PC-9 (cell line): Measurements from ENCODE around the gene PCDHGA4. TPM values are rescaled to one million over a fixed set of nuclear protein-coding genes. Genes with fewer than 3 reads are reported as not detected.
"Not testable (repeated sequence)": the region's sequence is repeated elsewhere in the genome, so short reads cannot be mapped to it uniquely, and the experiment has no call there.

Source experiments
- BruUV-seq: library from RNA; stranded (reverse); fragments of 400-500 nt; replicated peaks from 2 replicates; lab custom pipeline; 2021; lab: Mats Ljungman, UMichigan
- CTCF ChIA-PET: fragments of 300-600 bp; sonication (Branson Sonifier 250); formaldehyde crosslinking; loops from one replicate; lab custom pipeline; 2022; ENCODE audit warnings: antibody characterized with exemption; lab: Charles Lee
- POLR2A ChIA-PET: fragments of 300-600 bp; sonication (Branson Sonifier 250); formaldehyde crosslinking; loops from one replicate; lab custom pipeline; 2022; ENCODE audit warnings: antibody characterized with exemption; ENCODE audit not compliant: unreplicated experiment; lab: Charles Lee
- DNase-seq, 2 experiments: peaks; one replicate each; pipeline versions ENCODE4 v3.0.0 to v3.0.0-alpha.2; 2015 to 2022; ENCODE audit warnings: mixed read lengths in 1 of 2
- H2AFZ ChIP-seq: fragments of 200-600 bp; sonication (generic); 2 replicates; pipeline ENCODE4 v1.8.1; 2017; ENCODE audit warnings: antibody characterized with exemption
- H3F3A ChIP-seq: fragments of 200-600 bp; sonication (generic); 2 replicates; pipeline ENCODE4 v1.8.1; 2017; ENCODE audit warnings: antibody characterized with exemption, mild to moderate bottlenecking, low read depth; ENCODE audit not compliant: insufficient read depth
- H3K27ac ChIP-seq: fragments of 200-600 bp; sonication (generic); 2 replicates; pipeline ENCODE4 v1.6.1; 2016; ENCODE audit warnings: mixed run types
- H3K27me3 ChIP-seq: fragments of 200-600 bp; sonication (generic); 2 replicates; pipeline ENCODE4 v1.6.1; 2016; ENCODE audit warnings: low read depth, mixed run types; ENCODE audit not compliant: insufficient read depth
- H3K36me3 ChIP-seq: fragments of 200-600 bp; sonication (generic); 2 replicates; pipeline ENCODE4 v1.6.1; 2016; ENCODE audit warnings: low read depth, mixed run types
- H3K4me1 ChIP-seq: fragments of 200-600 bp; sonication (generic); replicated peaks from 2 replicates; pipeline ENCODE4 v1.6.1; 2016; ENCODE audit warnings: mixed run types; ENCODE audit not compliant: insufficient read depth
- H3K4me2 ChIP-seq: fragments of 200-600 bp; sonication (generic); 2 replicates; pipeline ENCODE4 v1.6.1; 2017; ENCODE audit warnings: mixed run types
- H3K4me3 ChIP-seq: fragments of 200-600 bp; sonication (generic); 2 replicates; pipeline ENCODE4 v1.6.1; 2016; ENCODE audit warnings: mixed run types
- H3K79me2 ChIP-seq: fragments of 200-600 bp; sonication (generic); 2 replicates; pipeline ENCODE4 v1.6.1; 2017; ENCODE audit warnings: low read depth, mixed run types
- H3K9me2 ChIP-seq: fragments of 200-600 bp; sonication (generic); 2 replicates; pipeline ENCODE4 v1.8.1; 2017; ENCODE audit warnings: mild to moderate bottlenecking; ENCODE audit not compliant: insufficient read depth
- H3K9me3 ChIP-seq: fragments of 200-600 bp; sonication (generic); 2 replicates; pipeline ENCODE4 v1.8.1; 2016; ENCODE audit warnings: low read depth; ENCODE audit not compliant: insufficient read depth
- H4K20me1 ChIP-seq: fragments of 200-600 bp; sonication (generic); 2 replicates; pipeline ENCODE4 v1.8.1; 2017; ENCODE audit not compliant: insufficient read depth
- EZH2 ChIP-seq: fragments of 200-600 bp; sonication (generic); IDR thresholded peaks from 2 replicates; pipeline ENCODE4 v1.8.0; 2017; ENCODE audit warnings: antibody characterized with exemption, low read depth
- intact Hi-C: fragments of 100-400 bp; cut with micrococcal nuclease; formaldehyde crosslinking; loops from one replicate; pipeline ENCODE4 v1.10.0; 2022; ENCODE audit not compliant: unreplicated experiment
- total RNA-seq: library from RNA; stranded (reverse); gene quantifications from 2 replicates; pipeline ENCODE4 v1.2.3, GENCODE V29; 2021
- TF ChIP-seq, protein P1 (sequence below): fragments of 200-600 bp; sonication (generic); conservative IDR thresholded peaks from 2 replicates; pipeline ENCODE4 v1.6.1; 2017; ENCODE audit warnings: mixed run types, antibody characterized with exemption, mild to moderate bottlenecking, moderate library complexity

The PCDHGA4 gene
- total RNA-seq, 1 experiment from 2014 or later, result not detected

DNA sequence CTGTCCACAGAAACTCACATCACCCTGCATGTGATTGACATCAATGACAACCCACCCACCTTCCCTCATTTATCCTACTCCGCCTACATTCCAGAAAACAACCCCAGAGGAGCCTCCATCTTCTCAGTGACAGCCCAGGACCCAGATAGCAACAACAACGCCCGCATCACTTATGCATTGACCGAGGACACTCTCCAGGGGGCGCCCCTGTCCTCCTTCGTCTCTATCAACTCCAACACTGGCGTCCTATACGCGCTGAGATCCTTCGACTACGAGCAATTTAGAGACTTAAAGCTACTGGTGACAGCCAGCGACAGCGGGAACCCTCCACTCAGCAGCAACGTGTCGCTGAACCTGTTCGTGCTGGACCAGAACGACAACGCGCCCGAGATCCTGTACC is 9.5 kb upstream of the PCDHGA4 start:
- Histone ChIP-seq H3K4me1 (no peaks in the 10 kb centered on the region), H3F3A (no peaks in the 10 kb centered on the region), H3K9me2 (no peaks in the 10 kb centered on the region), H3K4me2 (no peak overlapping the region), H3K9me3 (peaks cover 4% of the 10 kb centered on the region; the same call in 1 of the 2 replicates), H3K27me3 (no peaks in the 10 kb centered on the region), H3K4me3 (no peak overlapping the region), H3K27ac (no peak overlapping the region), H2AFZ (no peak overlapping the region), H4K20me1 (no peaks in the 10 kb centered on the region), H3K36me3 (no peaks in the 10 kb centered on the region), H3K79me2 (no peaks in the 10 kb centered on the region)
- ChIA-PET POLR2A (no interaction called here), CTCF (no interaction called here)
- BruUV-seq, result no TSS peak
- TF ChIP-seq EZH2, result no peak
- TF ChIP-seq, protein P1, sequence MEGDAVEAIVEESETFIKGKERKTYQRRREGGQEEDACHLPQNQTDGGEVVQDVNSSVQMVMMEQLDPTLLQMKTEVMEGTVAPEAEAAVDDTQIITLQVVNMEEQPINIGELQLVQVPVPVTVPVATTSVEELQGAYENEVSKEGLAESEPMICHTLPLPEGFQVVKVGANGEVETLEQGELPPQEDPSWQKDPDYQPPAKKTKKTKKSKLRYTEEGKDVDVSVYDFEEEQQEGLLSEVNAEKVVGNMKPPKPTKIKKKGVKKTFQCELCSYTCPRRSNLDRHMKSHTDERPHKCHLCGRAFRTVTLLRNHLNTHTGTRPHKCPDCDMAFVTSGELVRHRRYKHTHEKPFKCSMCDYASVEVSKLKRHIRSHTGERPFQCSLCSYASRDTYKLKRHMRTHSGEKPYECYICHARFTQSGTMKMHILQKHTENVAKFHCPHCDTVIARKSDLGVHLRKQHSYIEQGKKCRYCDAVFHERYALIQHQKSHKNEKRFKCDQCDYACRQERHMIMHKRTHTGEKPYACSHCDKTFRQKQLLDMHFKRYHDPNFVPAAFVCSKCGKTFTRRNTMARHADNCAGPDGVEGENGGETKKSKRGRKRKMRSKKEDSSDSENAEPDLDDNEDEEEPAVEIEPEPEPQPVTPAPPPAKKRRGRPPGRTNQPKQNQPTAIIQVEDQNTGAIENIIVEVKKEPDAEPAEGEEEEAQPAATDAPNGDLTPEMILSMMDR, result no peak
- intact Hi-C loops, result no loop called here
- no peak for DNase-seq

DNA sequence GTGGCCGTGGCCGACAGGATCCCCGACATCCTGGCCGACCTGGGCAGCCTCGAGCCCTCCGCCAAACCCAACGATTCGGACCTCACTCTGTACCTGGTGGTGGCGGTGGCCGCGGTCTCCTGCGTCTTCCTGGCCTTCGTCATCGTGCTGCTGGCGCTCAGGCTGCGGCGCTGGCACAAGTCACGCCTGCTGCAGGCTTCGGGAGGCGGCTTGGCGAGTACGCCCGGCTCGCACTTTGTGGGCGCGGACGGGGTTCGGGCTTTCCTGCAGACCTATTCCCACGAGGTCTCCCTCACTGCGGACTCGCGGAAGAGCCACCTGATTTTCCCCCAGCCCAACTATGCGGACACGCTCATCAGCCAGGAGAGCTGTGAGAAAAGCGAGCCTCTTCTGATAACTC is 8.8 kb upstream of the PCDHGA4 start:
- H3F3A ChIP-seq, H3K9me3 ChIP-seq, H3K27ac ChIP-seq, H3K27me3 ChIP-seq, intact Hi-C loops, H3K4me3 ChIP-seq, H2AFZ ChIP-seq, H3K79me2 ChIP-seq, H3K9me2 ChIP-seq, H3K36me3 ChIP-seq, DNase-seq, H3K4me1 ChIP-seq, CTCF ChIA-PET, H3K4me2 ChIP-seq, BruUV-seq, H4K20me1 ChIP-seq: not testable (repeated sequence)
- POLR2A ChIA-PET, result interaction anchor here (0.6 kb wide), 1 partner anchor 175 kb away, joined by 4 read pairs; no protein-coding TSS in a partner anchor

DNA sequence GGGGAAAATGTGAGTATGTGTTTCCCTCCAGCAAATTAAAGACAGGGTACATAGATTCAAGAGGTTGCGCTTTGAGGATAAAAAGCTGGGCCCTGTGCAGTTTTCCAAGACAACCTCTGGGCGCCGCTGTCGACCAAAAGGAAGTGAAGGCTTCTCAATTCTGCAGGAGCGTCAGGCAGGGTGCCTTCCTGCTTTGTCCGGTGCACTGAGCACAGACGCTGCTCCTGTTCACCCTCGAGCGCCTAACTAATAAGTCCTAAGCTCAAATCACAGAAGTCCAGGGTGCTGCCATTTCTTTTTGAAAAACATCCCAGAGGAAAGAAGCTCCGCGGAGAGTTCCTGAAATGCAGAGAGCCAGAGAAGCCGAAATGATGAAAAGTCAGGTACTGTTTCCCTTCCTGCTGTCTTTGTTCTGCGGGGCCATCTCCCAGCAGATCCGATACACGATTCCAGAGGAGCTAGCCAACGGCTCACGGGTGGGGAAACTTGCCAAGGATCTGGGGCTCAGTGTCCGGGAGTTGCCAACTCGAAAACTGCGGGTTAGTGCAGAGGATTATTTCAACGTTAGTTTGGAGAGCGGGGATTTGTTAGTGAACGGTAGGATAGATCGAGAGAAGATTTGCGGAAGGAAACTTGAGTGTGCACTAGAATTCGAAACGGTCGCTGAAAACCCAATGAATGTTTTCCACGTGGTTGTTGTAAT is 4.8 kb upstream of the PCDHGA4 start, which contains the start of gene PCDHGB1:
PCDHGB1 (plus strand) TSS at position 183 of the 703 bp plus-strand sequence; CDS start at position 345, 162 bp downstream.
- no peaks in the 10 kb centered on the region for H3F3A ChIP-seq
- H4K20me1 ChIP-seq, result no peaks in the 10 kb centered on the region
- H3K9me2 ChIP-seq, result no peaks in the 10 kb centered on the region
- peak in 1 of 2 experiments; percentile 33 for DNase-seq
- TF ChIP-seq, protein P1, result peak; percentile 44
- no peak for TF ChIP-seq EZH2
- ChIA-PET POLR2A (no interaction called here), CTCF (no interaction called here)
- intact Hi-C loops, result loop anchor here (5.0 kb wide), 1 partner anchor 212 kb away; no protein-coding TSS in a partner anchor
- no peak within 1 kb of the TSS for H3K4me2 ChIP-seq
- no peaks in the 10 kb centered on the region for H3K4me1 ChIP-seq
- H2AFZ ChIP-seq, result peak within 1 kb of the TSS; percentile 60; the same call in 1 of the 2 replicates
- H3K36me3 ChIP-seq, result no peaks in the 10 kb centered on the region
- no peaks in the 10 kb centered on the region for H3K9me3 ChIP-seq
- no peaks in the 10 kb centered on the region for H3K79me2 ChIP-seq
- H3K27ac ChIP-seq, result no peak within 1 kb of the TSS
- no peaks in the 10 kb centered on the region for H3K27me3 ChIP-seq
- H3K4me3 ChIP-seq, result no peak within 1 kb of the TSS
- BruUV-seq, result no TSS peak
